NCI-H226 (cell line): ENCODE results near the gene CDC42BPG.

Experiments
- DNase-seq: peaks from one replicate; pipeline ENCODE4 v3.0.0-alpha.2; 2015

Gene CDC42BPG

DNA sequence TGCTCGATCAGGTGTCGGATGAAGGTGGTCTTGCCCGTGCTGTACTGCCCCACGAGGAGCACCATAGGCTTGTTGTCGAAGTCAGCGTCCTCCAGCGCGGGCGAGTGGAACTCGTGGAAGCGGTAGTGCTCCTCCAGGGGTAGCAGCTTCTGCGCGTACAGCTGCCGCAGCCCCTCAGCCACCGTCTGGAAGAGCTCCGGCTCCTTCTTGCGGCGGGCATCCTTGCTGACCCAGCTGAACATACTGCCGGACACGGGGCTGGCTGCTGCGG, 33.7 kb upstream of the CDC42BPG start:
- no peak for DNase-seq

- no peak for DNase-seq
Observed at GRCh38 chr11:64877390-64878222, 33.2 kb upstream of the CDC42BPG start.

- peak; percentile 25 for DNase-seq
Observed at GRCh38 chr11:64876835-64877341, 32.4 kb upstream of the CDC42BPG start.

DNA sequence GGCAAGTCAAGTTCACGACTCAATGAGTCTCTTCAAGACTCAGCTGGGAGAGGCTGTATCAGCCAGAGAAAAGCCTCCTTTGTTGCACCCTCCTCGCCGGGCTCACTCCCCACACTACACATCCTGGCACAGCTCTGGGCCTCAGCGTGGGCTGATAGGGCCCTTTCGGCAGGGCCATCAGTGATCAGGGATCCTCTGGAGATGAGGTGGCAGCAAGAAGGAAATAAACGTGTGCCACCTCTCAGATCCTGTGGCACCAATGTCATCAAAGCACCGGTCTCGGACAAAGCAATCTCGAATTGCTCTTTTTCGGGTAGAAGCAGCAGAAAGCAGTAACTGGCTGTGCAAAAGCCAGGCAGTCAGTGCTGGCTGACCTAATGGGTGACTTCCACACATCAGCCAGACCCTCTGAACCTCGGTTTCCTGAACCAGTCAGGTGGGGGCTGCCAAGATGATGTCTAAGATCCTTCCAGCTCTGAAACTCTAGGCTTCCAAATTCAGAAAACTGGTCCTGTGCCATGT, 31.8 kb upstream of the CDC42BPG start:
- no peak for DNase-seq

DNA sequence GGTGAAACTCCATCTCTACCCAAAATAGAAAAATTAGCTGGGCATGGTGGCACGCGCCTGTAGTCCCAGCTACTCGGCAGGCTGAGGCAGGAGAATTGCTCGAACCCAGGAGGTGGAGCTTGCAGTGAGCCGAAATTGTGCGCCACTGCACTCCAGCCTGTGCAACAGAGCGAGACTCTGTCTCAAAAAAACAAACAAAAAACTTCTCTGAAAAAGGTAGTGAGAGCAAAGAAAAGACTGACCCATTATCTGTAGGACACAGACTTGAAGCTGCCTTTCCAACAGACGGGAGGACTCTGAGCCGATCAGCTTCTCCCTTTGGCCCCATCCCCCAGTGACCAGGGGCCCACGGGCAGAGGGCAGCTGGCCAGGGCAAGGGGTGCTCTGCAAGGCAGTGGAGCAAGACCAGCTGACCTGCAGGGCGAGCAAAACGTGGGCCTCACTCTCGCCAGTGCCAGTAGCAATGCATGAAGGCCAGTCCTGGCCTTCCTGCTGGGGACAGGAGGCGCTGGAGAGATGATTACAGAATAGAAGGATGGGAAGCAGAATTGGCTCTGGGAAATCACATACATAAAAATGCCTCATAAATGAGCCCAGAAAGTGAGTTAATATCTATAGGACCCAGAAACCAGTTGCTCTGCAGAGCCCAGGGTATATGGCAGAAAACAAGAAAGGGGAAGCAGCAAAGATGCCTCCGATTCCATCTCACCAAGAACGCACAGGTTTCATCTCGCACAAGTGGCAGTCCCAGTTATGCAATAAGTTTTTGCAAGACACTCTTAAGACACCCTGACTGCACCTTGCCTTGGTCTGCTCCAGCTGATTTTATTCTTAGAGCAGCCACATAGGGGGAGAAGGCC, 31.1 kb upstream of the CDC42BPG start:
- DNase-seq: no peak

DNA sequence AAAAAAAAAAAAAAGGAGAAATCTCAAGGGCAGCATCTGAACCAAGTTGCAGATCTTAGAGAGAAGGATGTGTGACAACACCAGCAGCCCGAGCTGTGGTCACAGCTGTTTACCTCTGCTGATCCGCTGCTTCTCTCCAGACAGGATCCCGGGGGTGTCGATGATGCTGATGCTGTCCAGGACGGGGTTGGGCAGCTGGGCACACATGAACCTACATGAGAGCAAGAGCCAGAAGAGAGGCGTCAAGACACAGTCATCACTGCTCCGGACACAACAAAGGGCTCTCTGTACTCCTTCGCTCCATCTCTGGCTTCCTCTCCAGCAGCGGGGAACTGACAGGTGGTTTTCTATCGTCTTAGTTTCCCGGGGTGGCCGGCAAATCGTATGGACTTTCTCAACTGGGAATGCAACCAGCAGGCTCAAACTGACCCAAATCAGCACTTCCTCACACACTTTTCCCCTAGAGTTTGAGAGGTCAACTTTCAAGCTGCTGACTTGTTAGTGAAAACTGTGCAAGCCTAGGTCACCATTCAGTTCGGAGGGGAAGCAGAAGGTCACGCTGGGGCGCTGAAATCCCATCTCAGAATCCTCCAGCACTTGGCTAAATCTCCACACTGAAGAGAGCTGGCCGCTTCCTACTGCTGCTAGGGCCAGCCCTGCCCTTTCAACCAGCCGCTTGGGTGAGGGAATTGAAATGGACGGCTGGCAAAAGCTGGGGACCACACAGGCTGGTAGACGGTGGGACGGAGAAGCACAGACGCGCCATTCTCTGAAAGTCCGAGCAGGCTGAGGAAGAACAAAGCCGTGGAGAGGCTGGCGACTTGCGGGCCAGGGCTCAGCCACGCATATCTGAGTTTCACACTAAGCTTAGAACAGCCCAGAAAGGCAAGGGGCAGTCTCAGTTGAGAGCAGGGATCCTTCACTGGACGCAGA, 30.1 kb upstream of the CDC42BPG start:
- no peak for DNase-seq

DNA sequence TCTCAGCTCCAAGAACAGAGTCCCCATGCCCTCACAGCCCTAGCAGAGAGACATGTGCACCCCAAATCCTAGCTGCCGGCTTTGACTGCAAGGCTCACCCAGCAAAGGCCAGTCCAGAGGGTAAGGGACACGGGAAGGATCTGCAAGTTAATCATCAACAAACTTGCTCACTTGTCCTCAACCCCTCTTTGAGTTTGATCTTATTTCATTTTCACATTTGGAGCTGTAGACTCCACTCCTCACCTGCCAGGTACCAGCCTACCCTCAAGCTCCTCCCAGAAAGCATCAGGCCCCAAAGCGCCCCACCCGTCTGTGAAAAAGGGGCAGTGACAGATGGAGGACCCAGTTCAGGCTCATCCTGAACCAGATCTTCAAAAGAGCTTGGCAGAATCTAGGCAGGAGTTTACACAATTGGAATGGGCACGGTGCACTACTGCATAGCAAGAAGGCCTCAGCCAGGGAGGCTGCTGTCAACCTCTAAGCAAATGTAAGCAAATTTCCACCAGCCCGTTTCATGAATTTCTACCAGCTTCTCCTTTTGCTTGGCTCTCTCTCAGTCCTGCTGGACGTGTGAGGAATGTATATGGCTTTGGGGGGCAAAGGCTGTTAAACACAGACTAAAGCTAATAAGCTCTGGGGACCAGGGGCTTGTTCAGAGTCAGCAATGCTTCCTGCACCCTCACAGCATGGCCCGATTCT, 28.5 kb upstream of the CDC42BPG start:
- DNase-seq: no peak

DNA sequence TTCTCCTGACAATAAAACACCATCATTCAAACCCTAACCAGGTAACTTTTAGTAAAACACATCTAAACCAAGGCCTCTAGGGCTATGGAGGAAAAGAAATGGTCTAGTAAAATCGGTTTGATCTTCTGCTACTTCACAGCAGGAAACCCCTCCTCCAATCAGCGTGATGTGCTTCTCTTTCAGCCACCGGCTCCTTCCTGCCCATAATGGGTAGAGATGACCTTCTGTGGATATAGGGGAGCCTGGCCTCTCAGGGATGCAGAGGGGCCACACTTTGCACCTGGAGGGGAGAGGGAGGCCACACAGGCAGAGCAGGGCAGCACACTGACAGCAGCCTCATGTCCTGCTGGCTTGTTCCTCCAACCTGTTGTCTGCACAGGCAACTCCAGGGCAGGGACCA, 27.0 kb upstream of the CDC42BPG start:
- DNase-seq: no peak

DNA sequence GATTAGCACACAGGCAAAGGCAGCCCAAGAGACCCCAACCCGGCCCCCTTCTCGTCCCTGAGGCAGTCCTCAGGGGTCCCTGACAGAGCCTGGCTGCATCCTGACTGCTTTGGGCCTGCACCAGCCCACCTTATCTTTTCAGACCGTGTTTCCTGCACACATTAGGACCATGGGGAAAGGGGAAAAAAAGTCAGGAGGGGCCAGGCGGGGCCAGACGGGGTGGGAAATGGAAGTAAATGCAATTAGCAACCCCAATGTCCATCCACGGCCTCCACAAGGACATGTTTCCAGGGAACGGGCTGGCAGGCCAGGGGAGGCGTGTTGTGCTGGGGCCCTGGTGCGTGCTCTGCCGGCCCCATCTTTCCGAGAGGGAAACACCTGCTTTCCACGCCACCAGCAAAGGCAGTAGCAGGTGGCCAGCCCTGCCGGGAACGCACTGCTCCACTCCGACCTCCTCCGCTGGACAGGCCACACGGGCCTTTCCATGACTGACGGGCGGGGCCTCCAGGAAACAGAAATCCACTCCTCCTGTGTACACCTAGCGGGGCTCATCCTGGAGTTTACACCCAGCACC, 26.5 kb upstream of the CDC42BPG start:
- no peak for DNase-seq

GRCh38 chr11:64870176-64870892, 25.9 kb upstream of the CDC42BPG start:
- peak; percentile 85 for DNase-seq

- DNase-seq: peak; percentile 51
Observed at GRCh38 chr11:64869571-64870175, 25.2 kb upstream of the CDC42BPG start.

GRCh38 chr11:64868904-64869570, 24.6 kb upstream of the CDC42BPG start:
- peak; percentile 100 for DNase-seq

GRCh38 chr11:64867748-64868462, 23.5 kb upstream of the CDC42BPG start:
- DNase-seq: peak; percentile 84

GRCh38 chr11:64866173-64866491, 21.7 kb upstream of the CDC42BPG start:
- DNase-seq: no peak

GRCh38 chr11:64865286-64866172, 21.1 kb upstream of the CDC42BPG start:
- no peak for DNase-seq

GRCh38 chr11:64864473-64865285, 20.2 kb upstream of the CDC42BPG start:
- peak; percentile 88 for DNase-seq

DNA sequence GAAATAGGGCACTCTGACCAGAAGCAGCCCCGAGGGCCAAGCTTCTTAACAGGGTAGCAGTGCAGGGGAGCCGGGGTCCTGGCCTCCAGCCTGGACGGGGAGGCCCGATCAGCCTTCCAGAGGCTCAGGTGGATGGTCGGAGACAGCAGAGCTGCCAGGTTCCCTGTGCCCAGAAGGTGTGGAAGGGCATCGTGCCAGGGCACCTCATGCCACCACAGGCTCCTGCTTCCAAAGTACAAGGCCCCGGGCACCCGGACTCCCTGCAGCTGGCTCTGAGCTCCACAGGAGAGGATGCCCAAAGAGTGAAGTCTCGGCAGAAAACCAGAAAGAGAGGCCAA, 19.7 kb upstream of the CDC42BPG start:
- DNase-seq: no peak
